GM08714 (cell line): ENCODE measurements around the gene TRAF6.

ENCODE experiments used
- H3K4me3 ChIP-seq: fragments of 200-500 bp; sonication (Bioruptor generic); 2 replicates; pipeline ENCODE4 v1.5.1; 2014; ENCODE audit warnings: mild to moderate bottlenecking, low read length, inconsistent platforms
- ZNF274 ChIP-seq: IDR thresholded peaks from 2 replicates; pipeline ENCODE4 v1.6.1; 2012; ENCODE audit warnings: mild to moderate bottlenecking, low read depth, low read length

Gene TRAF6

GRCh38 chr11:36478700-36479329, 31.3 kb downstream of the TRAF6 start:
- no peak for TF ChIP-seq ZNF274
- H3K4me3 ChIP-seq, result no peak overlapping the region

- TF ChIP-seq ZNF274, result no peak
- H3K4me3 ChIP-seq, result no peak overlapping the region
Observed at GRCh38 chr11:36475192-36475591, 34.9 kb downstream of the TRAF6 start.

- no peak overlapping the region for H3K4me3 ChIP-seq
- TF ChIP-seq ZNF274, result no peak
Observed at GRCh38 chr11:36471577-36471976, 38.5 kb downstream of the TRAF6 start.

- TF ChIP-seq ZNF274, result no peak
- H3K4me3 ChIP-seq, result no peak overlapping the region
Observed at GRCh38 chr11:36469881-36470802, 39.9 kb downstream of the TRAF6 start.

GRCh38 chr11:36469063-36469462, 41.0 kb downstream of the TRAF6 start:
- no peak overlapping the region for H3K4me3 ChIP-seq
- TF ChIP-seq ZNF274, result no peak

GRCh38 chr11:36467916-36468315, 42.2 kb downstream of the TRAF6 start:
- TF ChIP-seq ZNF274, result no peak
- H3K4me3 ChIP-seq, result no peak overlapping the region

GRCh38 chr11:36467012-36467411, 43.1 kb downstream of the TRAF6 start:
- no peak for TF ChIP-seq ZNF274
- H3K4me3 ChIP-seq, result no peak overlapping the region

GRCh38 chr11:36465449-36466163, 44.5 kb downstream of the TRAF6 start:
- H3K4me3 ChIP-seq, result no peak overlapping the region
- no peak for TF ChIP-seq ZNF274

- TF ChIP-seq ZNF274, result no peak
- no peak overlapping the region for H3K4me3 ChIP-seq
Observed at GRCh38 chr11:36464720-36465119, 45.4 kb downstream of the TRAF6 start.

- no peak overlapping the region for H3K4me3 ChIP-seq
- no peak for TF ChIP-seq ZNF274
Observed at GRCh38 chr11:36463781-36464180, 46.3 kb downstream of the TRAF6 start.

GRCh38 chr11:36462321-36462720, 47.8 kb downstream of the TRAF6 start:
- no peak for TF ChIP-seq ZNF274
- no peak overlapping the region for H3K4me3 ChIP-seq

GRCh38 chr11:36460220-36460619, 49.9 kb downstream of the TRAF6 start:
- no peak overlapping the region for H3K4me3 ChIP-seq
- TF ChIP-seq ZNF274, result no peak

GRCh38 chr11:36459046-36459445, 51.0 kb downstream of the TRAF6 start:
- TF ChIP-seq ZNF274, result no peak
- H3K4me3 ChIP-seq, result no peak overlapping the region

GRCh38 chr11:36458129-36458915, 51.8 kb downstream of the TRAF6 start:
- H3K4me3 ChIP-seq, result no peak overlapping the region
- TF ChIP-seq ZNF274, result no peak

- no peak for TF ChIP-seq ZNF274
- no peak overlapping the region for H3K4me3 ChIP-seq
Observed at GRCh38 chr11:36456156-36456555, 53.9 kb downstream of the TRAF6 start.
